HG02588 (cell line): Measurements from ENCODE around the gene OR11H6.
"Not testable (repeated sequence)": the region's sequence is repeated elsewhere in the genome, so short reads cannot be mapped to it uniquely, and the experiment has no call there.

ENCODE experiments used
- ATAC-seq: cut with Tn5 transposase; IDR thresholded peaks from one replicate; pipeline ENCODE4 v1.9.1; 2021; ENCODE audit warnings: mild to moderate bottlenecking, moderate library complexity; ENCODE audit not compliant: unreplicated experiment

OR11H6 gene

DNA sequence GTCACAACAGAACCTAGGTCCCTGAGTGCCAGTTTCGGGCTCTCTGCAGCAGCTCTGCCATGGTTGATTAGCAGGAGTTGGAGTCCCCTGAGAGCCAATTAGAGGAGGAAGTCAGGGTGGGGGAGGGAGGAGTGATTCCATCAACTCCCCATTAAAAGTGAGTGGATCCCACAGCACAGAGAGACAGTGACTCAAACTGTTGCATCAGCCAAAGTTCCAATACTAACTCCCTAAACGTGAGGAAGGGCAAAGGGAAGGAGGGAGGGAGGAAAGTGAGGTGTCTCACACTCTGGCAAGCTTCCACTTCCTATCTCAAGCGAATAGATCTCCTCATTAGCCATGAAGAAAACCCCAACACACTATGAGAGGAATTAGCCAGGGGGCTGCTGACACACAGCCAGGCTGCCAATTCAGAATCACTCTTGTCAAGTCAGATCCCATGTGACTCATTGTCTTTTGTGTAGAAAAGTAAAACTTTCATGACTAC lies 39.2 kb downstream of the OR11H6 start:
- ATAC-seq: no peak

DNA sequence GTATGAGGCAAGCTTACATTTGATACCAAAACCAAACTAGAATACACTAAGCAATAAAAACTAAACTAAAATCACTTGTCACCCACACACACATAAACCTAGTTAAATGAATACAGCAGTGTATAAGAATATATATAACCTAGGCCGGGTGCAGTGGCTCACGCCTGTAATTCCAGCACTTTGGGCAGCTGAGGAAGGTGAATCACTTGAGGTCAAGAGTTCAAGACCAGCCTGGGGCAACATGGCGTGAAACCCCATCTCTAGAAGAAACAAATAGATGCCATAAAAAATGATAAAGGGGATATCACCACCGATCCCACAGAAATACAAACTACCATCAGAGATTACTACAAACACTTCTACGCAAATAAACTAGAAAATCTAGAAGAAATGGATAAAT lies 40.9 kb downstream of the OR11H6 start:
- not testable (repeated sequence) for ATAC-seq

DNA sequence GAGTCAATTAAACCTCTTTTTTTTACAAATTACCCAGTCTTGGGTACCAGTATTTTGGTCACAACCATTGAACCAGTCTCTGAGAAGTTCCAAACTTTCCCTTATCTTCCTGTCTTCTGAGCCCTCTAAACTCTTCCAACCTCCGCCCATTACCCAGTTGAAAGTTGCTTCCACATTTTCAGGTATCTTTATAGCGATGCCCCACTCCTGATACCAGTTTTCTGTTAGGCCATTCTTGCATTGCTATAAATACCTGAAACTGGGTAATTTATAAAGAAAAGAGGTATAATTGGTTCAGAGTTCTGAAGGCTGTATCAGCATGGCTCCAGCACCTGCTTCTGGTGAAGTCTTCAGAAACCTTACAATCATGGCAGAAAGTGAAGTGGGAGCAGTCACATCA lies 50.6 kb downstream of the OR11H6 start:
- ATAC-seq: no peak
